HG03108 (cell line): ENCODE measurements around the gene ARRB1.

Experiments used
- ATAC-seq: cut with Tn5 transposase; IDR thresholded peaks from one replicate; pipeline ENCODE4 v1.9.1; 2021; ENCODE audit warnings: moderate library complexity; ENCODE audit not compliant: unreplicated experiment

The ARRB1 gene

DNA sequence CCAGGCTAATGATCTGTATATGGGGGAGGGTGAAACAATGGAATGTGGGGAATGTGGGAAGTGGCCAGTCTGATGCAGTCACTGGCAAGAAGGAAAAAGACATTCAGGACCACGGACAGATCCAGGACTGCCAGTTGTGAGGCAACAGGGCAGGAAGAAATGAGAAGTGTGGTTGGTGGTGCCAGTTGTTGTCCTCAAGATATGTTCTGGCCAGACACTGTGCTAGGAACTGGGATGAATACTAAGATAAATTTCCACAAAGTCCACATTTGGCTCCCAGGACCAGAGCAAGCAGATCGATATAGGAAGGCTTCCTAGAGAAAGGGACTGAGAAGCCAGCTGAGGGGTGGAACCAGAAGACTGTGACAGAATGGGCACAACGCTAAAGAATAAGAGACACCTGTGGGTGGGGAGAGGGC lies 117.7 kb downstream of the ARRB1 start:
- no peak for ATAC-seq

DNA sequence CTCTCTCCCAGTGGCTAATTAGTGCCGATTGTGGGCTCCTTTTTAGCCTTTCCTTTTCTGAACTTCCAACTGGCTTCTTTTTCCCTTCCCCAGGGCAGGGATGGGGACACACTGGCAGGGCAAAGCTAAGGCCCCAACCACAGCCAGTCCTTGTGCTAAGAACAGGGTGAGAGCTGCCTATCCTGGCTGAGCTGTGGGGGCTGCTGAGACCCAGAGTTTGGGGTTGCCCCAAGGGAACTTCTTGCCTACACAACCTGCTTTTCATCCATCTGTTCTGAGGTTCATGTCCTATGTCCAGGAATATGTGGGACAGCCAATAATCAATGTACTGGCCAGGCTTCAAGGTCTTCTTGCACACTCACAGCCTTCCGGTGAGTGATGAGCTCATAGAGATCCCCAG lies 120.8 kb downstream of the ARRB1 start:
- ATAC-seq: no peak

DNA sequence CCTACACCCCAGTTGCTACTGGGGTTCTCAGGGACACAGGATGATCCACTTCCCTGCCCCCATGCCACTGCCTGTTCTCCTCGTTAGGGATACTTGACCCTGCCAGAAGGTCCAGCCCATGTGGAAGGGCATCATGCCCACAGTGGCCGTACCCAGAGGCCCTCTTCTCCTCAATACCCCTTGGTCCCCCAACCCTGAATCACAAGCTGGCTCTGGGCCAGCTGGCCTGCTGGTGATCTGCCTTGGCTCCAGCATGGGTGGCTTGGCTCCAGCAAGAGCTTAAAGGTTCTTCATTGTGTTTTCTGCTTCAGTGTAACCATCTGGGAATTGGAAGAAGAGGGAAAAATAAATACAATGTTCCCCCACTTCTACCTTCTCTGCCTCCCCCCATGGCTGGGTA lies 122.0 kb downstream of the ARRB1 start:
- no peak for ATAC-seq

DNA sequence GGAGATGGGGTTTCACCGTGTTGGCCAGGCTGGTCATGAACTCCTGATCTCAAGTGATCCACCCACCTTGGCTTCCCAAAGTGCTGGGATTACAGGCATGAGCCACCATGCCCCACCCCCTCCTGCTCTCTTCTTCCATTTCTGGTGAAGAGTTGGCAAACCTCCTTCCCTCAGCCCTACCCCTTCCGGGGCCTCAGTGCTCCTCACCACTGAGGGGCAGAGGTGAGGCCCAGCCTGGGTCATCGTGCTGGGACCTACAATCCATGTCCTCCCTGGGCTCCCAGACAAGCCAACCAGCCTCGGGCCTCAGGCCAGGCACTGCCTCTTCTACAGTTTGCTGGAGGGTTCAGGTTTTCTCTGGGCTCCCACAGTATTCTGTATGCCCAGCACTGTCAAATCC lies 125.7 kb downstream of the ARRB1 start:
- ATAC-seq: no peak

DNA sequence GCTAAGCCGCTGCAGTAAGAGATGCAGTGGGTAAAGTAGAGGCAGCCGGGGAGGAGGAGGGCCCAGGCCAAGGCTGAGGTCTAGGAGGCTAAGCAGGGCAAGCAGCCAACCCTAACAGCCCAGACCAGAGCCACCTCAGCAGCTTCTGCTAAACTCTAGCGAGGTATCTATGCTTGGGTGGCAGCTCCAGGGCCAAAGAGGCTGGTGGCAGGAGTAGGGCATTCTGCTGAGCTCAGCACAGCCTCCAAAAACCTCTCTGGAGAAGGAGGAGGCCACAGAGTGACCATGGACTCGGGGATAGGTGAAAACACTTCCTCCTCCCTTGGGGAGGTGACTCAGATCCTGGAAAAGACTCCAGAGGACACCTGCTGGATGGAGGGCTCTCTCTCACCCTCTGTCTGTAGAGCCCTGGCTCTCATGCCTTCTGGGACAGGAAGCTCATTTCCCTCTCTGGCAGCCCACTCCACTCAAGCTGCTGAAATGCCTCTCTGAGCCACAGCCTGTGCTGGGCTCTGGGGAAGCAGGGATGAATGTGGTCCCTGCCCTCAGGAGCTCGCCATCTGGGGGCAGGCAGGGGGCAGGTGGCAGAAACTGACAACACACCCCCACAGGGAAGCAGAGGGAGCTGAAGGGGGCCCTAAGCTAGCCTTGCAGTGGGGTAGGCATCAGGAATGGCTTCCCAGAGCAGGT lies 127.4 kb downstream of the ARRB1 start:
- ATAC-seq: no peak

DNA sequence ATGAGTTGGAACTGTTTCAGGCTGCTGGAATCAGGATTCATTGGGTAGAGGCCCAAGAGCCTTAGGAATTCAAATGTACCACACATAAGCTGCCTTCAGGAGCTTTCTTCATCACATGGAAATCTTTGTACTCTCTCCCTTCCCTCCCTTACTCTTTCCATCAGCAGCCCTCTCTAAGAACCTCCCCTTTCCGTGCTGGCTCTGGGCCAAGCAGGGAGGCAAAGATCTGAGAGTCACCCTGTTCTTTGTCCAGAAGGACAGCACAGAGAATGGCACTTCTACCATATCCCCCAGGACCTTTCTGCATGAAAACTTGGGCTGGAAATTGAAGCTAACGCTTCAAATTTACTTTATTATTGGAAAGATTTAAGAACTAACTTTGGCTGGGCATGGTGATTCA lies 131.6 kb downstream of the ARRB1 start:
- ATAC-seq: no peak

DNA sequence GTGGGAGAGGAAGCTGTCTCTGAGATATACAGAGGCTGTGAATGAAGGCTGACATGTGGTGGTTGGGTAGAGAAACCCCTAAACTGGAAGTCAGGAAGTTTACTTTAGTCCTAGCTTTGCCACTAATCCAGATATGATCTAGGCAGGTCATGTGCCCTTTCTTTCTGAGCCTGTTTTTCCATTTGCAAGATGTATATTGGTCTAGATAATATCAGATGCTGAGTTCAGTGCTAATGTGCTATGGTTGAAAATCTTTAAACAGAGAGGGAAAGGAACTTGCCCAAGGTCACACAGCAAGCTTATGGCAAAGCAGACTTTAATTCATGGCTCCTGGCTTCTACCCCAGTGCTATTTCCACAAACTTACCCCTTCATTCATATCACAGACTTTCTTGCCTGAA lies 136.6 kb downstream of the ARRB1 start:
- ATAC-seq: no peak

DNA sequence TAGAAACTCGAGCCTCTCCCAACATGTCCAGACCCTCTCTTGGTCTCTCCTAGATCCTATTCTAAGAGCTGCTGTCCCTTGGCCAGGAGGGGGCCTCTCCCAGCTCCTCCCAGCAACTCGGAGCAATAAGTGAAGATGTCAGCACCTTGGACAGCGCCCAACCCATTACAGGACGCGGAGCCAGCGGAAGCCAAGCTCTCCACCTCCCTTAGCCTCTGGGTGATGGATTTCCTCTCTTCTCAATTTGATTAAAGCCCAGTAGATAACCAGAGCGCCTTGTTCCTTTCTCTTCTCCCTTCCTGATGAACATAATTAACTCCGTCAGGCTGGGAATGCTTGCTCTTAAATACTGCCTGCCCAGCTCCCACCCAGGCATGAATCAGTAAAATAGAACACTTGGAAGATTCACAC lies 137.0 kb downstream of the ARRB1 start:
- ATAC-seq: no peak
